GM13976 (cell line): Measurements from ENCODE around the gene NGFR.

Source experiments
- DNase-seq: peaks from one replicate; pipeline ENCODE4 v3.0.0; 2012; ENCODE audit warnings: low spot score
- CTCF ChIP-seq: IDR thresholded peaks from 2 replicates; pipeline ENCODE4 v1.5.1; 2012; ENCODE audit warnings: borderline replicate concordance, mild to moderate bottlenecking; ENCODE audit not compliant: insufficient read depth; ENCODE audit errors: extremely low read depth, missing control alignments, control extremely low read depth
- in situ Hi-C: fragments of 300-500 bp; cut with MboI; formaldehyde crosslinking; loops from one replicate; pipeline ENCODE4 v1.12.0; 2022; ENCODE audit warnings: low sequenced_read_pairs, mixed read lengths, inconsistent platforms; ENCODE audit not compliant: unreplicated experiment

NGFR gene

GRCh38 chr17:49487183-49487582, 7.9 kb upstream of the NGFR start:
- no peak for DNase-seq
- in situ Hi-C loops: no loop called here
- TF ChIP-seq CTCF: no peak

GRCh38 chr17:49488612-49489011, 6.5 kb upstream of the NGFR start:
- DNase-seq: no peak
- in situ Hi-C loops: no loop called here
- TF ChIP-seq CTCF: no peak

- DNase-seq: no peak
- in situ Hi-C loops: no loop called here
- TF ChIP-seq CTCF: no peak
These were observed 5.7 kb upstream of the NGFR start for GRCh38 chr17:49489348-49489747.

- TF ChIP-seq CTCF: no peak
- in situ Hi-C loops: no loop called here
These were observed 4.8 kb upstream of the NGFR start for GRCh38 chr17:49490276-49490675.

GRCh38 chr17:49491192-49491769, 3.8 kb upstream of the NGFR start:
- no peak for DNase-seq
- no peak for TF ChIP-seq CTCF
- in situ Hi-C loops: no loop called here

More at GRCh38 chr17:49490276-49490675, 4.8 kb upstream of the NGFR start:
- DNase-seq: no peak

- in situ Hi-C loops: no loop called here
- no peak for TF ChIP-seq CTCF
- no peak for DNase-seq
These were observed 601 bp upstream of the NGFR start for GRCh38 chr17:49494399-49494985.

- in situ Hi-C loops: no loop called here
- no peak for TF ChIP-seq CTCF
- no peak for DNase-seq
These were observed 719 bp downstream of the NGFR start for GRCh38 chr17:49495842-49496182.
